Measurements from ENCODE around the gene LYZL4. TPM values are rescaled to one million over a fixed set of nuclear protein-coding genes. Genes with fewer than 3 reads are reported as not detected.

The LYZL4 gene
- total and polyA plus RNA-seq, 9 donors, result not detected

DNA sequence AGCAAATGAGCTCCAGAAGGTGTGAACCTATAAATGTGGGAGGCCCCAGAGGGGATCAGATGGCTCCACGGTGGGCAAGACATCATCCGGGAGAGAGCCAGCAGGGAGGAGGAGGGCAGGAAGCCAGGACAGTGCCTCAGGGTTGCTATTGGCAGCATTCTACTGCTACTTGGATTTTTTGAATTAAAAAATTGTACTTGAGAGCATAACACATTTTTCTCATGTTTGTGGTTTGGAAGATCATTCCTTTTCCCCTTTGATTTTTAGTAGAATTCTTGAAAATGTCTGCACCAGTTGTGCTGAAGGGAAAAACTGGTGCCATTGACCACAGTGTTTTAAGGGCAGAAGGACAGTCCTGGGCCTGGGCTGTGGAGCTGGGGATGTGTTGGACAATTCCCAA is 59.2 kb downstream of the LYZL4 start:
- intact Hi-C loops (cut with DNase I), result no loop called here
- Histone ChIP-seq H3K4me1 (ENCODE audit: insufficient read depth) (no peaks in the 10 kb centered on the region), H3K36me3 (no peaks in the 10 kb centered on the region), H3K27me3 (no peaks in the 10 kb centered on the region), H3K27ac (no peak overlapping the region), H3K9me3 (no peaks in the 10 kb centered on the region), H3K4me3 (no peak overlapping the region)
- no peak for TF ChIP-seq EP300 (IDR thresholded peaks at IDR 0.05)
- no peak for TF ChIP-seq CTCF (IDR thresholded peaks at IDR 0.05)
- no peak for TF ChIP-seq POLR2A (IDR thresholded peaks at IDR 0.05)
- DNase-seq, result no peak
- WGBS, 3 donors, result 0 to 4% (median 2%) methylated on average over 2 of the region's 2 CpGs

DNA sequence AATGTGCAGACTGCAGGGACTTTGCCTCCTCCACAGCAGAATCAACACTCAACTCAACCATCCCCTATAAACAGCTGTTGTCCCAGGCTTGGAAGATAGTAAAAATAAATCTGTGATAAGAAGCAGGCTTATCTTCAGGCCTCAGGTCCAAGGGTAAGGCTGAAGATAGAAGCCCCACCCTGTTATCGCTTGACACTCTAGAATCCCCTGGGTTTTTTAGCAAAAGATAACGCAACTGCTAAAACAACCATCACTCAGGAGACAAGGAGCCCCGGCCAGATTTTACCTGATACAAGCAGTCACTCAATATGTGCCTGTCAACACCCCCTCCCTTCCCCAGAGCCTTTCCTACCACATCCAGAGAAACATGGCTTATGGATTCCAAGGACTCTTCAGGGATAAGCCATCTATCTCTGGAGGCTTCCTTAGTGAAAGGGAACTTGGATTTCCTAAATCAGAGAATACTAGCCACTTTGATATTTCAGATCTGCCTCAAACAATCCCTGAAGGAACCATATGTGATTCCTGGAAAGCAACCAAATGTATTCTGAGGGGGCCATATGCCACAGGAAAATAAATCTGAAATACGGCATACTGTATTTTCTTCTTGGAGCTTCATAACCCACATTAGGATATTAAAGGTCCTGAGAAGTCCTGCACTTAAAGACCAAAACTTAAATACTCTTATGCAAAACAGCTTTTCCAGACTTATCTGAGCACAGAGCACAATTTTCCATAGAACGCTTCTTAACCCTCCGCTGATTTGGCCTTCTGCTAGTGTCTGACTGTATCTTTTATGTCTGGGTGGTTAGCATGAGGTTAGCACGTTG is 60.4 kb downstream of the LYZL4 start:
- Histone ChIP-seq H3K4me1 (ENCODE audit: insufficient read depth) (no peaks in the 10 kb centered on the region), H3K27me3 (no peaks in the 10 kb centered on the region), H3K9me3 (no peaks in the 10 kb centered on the region), H3K36me3 (no peaks in the 10 kb centered on the region), H3K4me3 (no peak overlapping the region), H3K27ac (no peak overlapping the region)
- TF ChIP-seq POLR2A (IDR thresholded peaks at IDR 0.05) (no peak), EP300 (IDR thresholded peaks at IDR 0.05) (no peak), CTCF (IDR thresholded peaks at IDR 0.05) (no peak)
- no peak for DNase-seq
- intact Hi-C loops (cut with DNase I), result no loop called here
- WGBS, 3 donors, result 80 to 92% (median 85%) methylated on average over 7 of the region's 7 CpGs

DNA sequence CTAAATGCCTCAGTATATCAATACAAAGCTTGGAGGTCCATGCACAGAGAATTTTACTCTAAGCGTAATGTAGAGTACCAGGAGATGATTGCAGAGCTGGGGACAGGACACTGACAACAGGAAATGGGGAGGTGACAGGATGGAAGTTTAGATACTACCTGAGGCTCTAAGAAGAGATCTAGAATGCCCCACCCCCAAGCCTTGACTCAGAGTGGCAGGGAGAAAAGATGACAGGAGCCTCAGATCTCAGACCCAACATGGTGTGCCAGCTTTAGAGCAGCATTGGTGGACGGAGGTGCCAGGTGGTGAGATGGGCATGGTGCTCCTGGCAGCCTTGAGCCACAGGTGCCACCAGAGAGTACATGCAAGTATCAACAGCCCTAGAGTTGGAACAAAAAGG is 62.5 kb downstream of the LYZL4 start:
- no peaks in the 10 kb centered on the region for H3K27me3 ChIP-seq
- TF ChIP-seq CTCF (IDR thresholded peaks at IDR 0.05) (no peak), EP300 (IDR thresholded peaks at IDR 0.05) (no peak), POLR2A (IDR thresholded peaks at IDR 0.05) (no peak)
- H3K4me1 ChIP-seq (ENCODE audit: insufficient read depth), result no peaks in the 10 kb centered on the region
- no peak overlapping the region for H3K27ac ChIP-seq
- DNase-seq, result no peak
- intact Hi-C loops (cut with DNase I), result no loop called here
- H3K36me3 ChIP-seq, result no peaks in the 10 kb centered on the region
- 72 to 83% (median 75%) methylated on average over 2 of the region's 2 CpGs for WGBS, 3 donors
- H3K4me3 ChIP-seq, result no peak overlapping the region
- H3K9me3 ChIP-seq, result no peaks in the 10 kb centered on the region

Other genes with a start within 250 kb of the LYZL4 start
- gene CCK, start 144.4 kb downstream of the LYZL4 start, total RNA-seq, result not detected
- not detected for gene CCK, start 144.4 kb downstream of the LYZL4 start, polyA plus RNA-seq
- 1 to 10 TPM in 2 of 7 donors, under 1 TPM in 5; 0.12 to 2.0 (median 0.25) TPM for gene VIPR1, start 92.0 kb upstream of the LYZL4 start, total RNA-seq
- 1 to 10 TPM in 1 of 2 donors, under 1 TPM in 1; 0.47 to 2.2 TPM for gene VIPR1, start 92.0 kb upstream of the LYZL4 start, polyA plus RNA-seq
- 10 to 100 TPM; 33.7 to 68.5 (median 46.0) TPM for gene SEC22C, start 171.4 kb upstream of the LYZL4 start, total RNA-seq
- 10 to 100 TPM; 31.4 to 53.7 TPM for gene SEC22C, start 171.4 kb upstream of the LYZL4 start, polyA plus RNA-seq
- 10 to 100 TPM; 17.9 to 22.8 (median 20.2) TPM for gene SS18L2, start 180.2 kb upstream of the LYZL4 start, total RNA-seq
- 10 to 100 TPM; 21.9 to 24.5 TPM for gene SS18L2, start 180.2 kb upstream of the LYZL4 start, polyA plus RNA-seq
- 100 to 1,000 TPM in 1 of 7 donors, 10 to 100 TPM in 6; 68.6 to 114 (median 89.7) TPM for gene NKTR, start 190.1 kb upstream of the LYZL4 start, total RNA-seq
- 10 to 100 TPM; 26.2 to 61.5 TPM for gene NKTR, start 190.1 kb upstream of the LYZL4 start, polyA plus RNA-seq
- 10 to 100 TPM; 14.1 to 41.9 (median 35.1) TPM for gene ZBTB47, start 243.1 kb upstream of the LYZL4 start, total RNA-seq
- gene ZBTB47, start 243.1 kb upstream of the LYZL4 start, polyA plus RNA-seq, result 10 to 100 TPM in 1 of 2 donors, 1 to 10 TPM in 1; 7.7 to 18.8 TPM

All from ovary (tissue), 9 donors.